HG03378 (cell line): ENCODE data around the gene DOCK6.
"Not testable (repeated sequence)": the region's sequence is repeated elsewhere in the genome, so short reads cannot be mapped to it uniquely, and the experiment has no call there.

Experiments used
- ATAC-seq: cut with Tn5 transposase; IDR thresholded peaks from one replicate; pipeline ENCODE4 v1.9.1; 2021; ENCODE audit warnings: mild to moderate bottlenecking, moderate library complexity; ENCODE audit not compliant: unreplicated experiment

The DOCK6 gene

DNA sequence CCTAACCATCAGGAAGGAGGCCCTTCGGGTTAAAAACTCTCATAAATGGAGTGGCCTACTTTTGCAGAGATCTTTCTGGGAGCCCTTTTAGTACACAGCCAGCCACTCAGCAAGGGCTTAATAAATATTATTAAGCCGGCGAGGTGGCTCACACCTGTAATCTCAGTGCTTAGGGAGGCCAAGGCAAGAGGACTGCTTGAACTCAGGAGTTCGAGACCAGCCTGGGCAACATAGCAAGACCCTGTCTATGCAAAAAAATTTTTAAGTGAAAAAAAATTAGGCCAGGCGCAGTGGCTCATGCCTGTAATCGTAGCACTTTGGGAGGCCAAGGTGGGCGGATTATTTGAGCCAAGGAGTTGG lies 64.2 kb downstream of the DOCK6 start:
- no peak for ATAC-seq

DNA sequence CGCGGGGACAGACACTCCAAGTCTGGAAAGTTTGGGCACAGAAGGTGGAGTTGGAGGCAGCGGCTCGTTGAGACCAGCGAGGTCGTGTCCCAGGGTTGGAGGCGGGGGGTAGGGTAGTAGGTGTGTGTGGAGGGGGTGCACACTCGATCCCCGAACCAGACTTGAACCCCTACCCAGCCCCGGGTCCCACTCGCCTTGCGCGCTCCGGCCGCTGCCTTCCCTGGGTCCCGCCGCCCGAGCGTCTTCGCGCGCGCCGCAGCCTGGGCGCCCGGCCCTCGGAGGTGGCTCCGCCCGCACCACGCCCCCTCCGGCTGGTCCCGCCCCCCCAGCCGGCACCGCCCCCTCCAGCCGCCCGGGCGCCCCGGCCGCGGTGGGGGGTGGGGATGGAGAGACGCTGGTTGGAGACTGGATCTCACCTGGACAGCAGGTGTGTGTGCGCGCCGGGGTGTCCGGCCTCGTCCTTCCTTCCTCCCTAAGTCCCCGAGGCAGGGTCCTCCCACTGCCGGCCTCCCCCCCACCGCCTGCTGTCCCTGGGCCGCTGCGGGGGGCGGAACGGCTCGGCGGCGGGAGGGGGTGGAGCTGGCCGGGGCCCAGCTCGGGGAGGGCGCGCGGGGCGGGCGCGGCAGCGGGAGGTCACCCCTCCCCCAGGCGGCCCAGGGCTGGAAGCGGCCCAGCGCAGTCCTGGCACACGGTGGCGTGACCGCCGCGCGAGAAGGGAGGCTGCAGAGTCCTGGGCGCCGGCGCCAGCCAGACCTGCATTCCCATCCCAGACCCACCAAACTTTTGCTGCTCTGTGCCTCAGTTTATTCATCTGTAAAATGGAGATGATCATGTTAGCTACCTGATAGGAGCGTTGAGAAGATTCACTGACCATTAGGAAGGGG lies 64.8 kb downstream of the DOCK6 start, which contains the start of gene KANK2:
TSS of gene KANK2 (minus strand) at position 255 of the 884 bp plus-strand sequence. CDS start 3,034 bp downstream, outside the sequence.
- peak; percentile 66 for ATAC-seq

DNA sequence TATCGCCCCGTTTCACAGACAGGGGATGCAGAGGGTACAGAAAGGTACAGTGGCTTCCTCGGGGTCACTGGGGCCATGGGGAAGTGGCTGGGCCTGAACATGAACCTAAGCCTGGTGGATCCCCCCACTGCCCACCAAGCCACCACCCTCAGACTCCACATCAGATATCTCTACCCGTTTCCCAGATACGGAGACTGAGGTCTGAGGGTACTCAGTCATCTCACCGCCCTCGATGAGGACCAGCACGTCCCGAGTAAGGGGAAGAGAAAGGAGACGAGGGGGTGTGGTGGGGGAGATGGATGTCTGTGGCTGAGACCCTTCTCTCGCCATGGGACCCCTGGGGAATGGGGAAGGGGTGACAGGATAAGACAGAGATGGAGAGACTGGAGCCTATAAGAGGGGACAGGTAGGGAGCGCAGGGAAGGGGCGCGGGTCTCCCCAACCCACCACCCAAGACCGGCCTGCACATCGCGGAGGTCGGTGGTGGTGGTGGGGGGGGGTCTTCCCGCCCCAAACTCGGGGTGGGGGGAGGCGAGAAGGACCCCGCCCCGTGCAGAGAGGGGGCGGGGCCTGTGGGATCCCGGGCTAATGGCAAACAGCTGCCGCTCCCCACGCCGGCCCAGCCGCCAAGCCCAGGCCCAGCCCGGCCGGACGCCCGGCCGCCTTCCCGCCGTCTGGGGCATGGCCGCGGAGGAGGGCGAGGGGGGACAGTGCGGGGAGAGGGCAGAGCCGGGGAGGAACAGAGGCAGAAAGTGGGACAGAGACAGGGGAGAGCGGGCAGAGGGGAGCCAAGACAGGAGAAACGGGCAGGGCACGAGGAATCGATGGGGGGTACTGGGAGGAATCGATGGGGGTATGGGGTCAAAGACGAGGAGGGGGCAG lies 65.7 kb downstream of the DOCK6 start:
- ATAC-seq = no peak

DNA sequence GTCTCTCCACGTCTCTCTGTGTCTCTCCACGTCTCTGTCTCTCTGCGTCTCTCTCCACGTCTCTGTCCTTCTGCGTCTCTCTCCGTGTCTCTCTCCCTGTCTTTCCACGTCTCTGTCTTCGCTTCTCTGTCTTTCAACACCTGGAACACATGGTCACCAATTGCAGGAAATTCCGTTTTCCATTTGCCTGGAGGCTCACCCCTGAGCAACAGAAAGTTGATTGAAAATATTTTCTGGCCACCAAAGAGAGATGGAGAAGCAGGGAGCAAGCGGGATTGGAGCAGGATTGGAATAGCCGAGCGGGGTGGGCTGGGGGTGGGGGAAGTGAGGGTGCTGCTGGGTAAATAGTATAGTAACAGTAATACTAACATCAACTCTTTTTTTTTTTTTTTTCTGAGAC lies 66.6 kb downstream of the DOCK6 start:
- ATAC-seq = no peak

DNA sequence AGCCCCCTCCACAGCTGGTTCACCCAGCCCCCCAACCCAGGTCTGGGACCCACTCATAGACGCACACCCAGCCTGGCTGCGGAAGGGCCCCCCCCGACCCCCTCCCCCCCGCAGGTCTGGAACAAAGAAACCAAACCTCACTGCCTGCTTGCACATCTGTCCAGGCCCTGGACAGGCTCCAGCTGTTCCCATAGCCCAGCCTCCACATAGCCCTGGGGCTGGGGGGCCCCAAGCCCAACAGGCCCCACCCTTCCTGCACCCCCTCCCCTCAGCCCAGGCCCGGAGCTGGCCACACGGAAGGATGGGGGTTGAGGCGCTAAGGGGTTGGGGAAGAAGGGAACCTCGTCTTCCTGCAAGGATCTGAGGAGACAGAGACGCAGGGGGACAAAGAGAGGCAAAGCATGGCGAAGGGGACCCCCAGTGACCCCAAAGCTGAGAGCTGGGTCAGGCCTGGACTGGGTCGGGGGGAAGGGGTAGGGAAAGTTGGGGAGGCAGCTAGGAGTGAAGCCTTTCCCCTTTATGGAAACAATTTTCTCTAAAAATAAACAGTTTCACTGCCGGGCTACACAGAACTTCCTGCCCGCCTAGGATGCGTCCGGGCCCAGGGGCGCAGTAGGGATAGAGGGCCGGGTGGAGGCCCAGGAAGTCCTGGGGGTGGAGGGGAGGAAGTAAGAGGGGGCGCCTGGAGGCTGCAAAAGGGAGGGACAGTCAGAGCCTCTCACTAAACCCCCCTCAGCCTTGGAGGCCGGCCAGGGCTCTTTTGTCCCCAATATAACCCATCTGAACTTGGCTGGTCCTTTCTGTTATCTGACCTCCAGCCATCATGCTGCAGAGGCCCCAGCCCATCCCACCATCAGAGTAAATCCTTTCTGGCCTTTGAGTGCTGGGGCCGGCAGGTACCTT lies 67.4 kb downstream of the DOCK6 start:
- no peak for ATAC-seq

DNA sequence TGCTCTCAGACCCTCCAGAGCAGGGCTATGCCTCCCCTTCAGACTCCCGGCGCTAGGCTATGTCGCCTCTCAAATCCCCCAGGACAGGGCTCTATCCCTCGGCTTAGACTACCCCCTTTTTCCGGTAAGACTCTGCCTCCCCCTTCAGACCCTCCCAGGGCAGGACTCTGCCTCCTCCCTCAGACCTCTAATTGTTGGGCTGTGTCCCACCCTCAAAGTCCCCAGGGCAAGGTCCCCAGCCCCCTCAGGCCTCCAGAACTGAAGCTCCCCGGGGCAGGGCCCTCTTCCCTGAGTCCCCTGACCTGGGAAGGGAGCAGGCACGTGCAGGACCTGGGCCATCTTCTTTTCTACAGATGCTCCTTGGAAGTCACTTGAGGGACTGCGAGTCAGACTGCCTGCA lies 68.2 kb downstream of the DOCK6 start:
- ATAC-seq = no peak

DNA sequence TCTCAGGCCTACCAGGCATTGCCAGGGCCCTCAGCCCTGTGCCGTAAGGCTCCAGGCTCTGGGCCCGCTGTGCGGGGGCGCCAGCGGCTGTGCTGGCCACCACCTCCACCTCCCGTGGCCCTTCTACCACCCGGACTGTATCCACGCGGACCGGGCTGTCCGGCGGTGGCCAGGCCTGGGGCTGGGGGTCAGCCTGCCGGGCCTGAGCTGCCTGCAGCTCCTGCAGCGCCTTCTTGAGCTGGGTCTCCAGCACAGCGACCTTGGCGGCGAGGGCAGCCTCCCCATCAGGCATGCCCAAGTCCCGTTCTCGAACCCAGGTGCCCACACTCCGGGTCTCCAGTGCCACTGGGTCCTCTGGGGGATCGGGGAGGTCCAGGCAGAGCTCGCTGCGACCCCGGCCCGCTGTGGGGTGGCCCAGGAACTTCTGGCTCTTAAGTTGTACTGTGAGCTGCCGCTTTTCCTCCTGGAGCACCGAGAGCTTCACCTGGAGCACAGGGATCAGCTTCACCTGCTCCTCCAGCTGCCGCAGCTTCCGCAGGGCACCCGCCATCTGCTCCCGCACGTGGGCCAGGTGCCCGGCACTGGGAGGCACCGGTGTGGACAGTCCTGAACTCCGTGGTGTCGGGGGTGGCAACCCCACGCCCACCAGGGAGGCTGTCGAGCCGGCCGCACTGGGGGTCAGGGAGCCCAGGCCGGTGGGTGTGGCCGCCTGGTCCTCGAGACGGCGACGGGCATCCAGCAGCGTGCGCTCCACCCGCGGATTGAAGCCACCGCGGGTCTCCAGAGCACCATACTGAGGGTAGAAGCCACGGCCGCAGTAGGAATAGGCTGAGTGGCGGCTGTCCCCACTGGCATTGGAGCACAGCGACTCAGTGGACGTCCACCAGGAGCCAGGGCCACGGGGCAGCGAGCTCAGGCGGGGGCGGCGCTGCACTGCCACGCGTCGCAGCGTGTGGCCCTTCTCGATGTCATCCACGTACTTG lies 69.1 kb downstream of the DOCK6 start:
- ATAC-seq = no peak

DNA sequence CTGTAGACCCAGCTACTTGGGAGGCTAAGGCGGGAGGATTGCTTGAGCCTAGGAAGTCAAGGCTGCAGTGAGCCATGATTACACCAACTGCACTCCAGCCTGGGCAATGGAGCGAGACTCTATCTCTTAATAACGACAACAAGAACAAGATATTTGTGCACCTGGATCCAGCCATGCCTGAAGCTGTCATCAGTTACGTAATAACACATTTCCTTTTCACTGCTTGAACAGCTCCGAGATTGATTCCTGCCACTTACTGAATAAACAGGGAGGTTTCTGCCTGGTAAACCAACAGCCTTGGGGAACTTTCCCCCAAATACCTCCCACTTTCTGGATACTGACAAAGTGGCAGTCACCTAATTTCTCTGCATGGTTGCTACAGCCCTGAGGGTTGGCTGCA lies 70.4 kb downstream of the DOCK6 start:
- ATAC-seq = no peak

DNA sequence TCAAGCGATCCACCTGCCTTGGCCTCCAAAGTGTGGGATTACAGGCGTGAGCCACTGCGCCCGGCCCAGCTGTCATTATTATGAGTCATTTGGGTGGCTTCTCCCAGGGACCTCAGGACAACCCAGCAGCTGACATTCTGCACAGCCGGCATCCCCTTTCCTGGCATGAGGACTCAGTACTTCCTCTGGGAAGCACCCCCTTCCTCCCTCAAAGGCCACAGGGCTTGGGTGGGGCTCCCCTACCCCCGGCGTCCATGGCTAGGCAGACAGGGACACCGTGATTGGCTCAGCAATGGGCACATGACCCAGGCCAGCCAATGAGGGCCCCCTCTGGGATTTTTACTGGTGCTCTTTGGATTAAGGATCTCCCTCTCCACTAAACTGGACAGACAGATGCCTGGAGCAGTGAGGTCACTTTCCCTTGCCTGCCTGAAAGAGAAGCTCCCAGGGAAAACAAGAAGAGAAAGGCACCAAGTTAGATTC lies 71.0 kb downstream of the DOCK6 start:
- no peak for ATAC-seq

DNA sequence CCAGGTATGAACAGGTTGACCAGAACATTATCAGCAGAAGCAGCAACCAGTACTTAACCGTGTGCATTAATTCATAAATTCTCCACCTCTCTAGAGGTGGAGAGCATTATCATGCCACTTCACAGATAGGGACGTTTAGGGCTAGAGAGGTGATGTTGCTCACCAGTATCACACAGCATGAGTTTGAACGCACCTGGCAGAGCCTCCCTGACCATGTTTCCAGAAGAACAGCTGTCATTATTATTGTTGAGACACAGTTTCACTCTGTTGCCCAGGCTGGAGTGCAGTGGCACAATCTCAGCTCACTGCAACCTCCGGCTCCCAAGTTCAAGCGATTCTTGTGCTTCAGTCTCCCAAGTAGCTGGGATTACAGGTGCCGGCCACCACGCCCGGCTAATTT lies 71.8 kb downstream of the DOCK6 start:
- no peak for ATAC-seq

DNA sequence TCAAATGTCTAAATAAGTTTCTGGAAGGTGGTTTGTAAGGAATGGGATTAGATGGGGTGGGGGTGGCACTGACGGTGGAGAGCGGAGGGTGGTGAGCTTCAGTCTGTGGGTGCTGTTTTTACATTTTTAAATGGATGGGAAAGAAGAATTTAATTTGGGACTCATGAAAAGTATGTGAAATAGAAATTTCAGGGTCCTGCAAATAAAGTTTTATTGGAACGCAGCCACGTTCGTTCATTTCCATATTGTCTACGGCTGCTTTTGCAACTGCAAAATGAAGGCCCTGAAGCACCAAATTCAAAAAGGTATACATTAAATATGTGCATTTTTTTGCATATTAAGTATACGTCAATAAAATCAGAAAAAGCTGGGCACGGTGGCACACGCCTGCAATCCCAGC lies 74.9 kb downstream of the DOCK6 start:
- no peak for ATAC-seq

DNA sequence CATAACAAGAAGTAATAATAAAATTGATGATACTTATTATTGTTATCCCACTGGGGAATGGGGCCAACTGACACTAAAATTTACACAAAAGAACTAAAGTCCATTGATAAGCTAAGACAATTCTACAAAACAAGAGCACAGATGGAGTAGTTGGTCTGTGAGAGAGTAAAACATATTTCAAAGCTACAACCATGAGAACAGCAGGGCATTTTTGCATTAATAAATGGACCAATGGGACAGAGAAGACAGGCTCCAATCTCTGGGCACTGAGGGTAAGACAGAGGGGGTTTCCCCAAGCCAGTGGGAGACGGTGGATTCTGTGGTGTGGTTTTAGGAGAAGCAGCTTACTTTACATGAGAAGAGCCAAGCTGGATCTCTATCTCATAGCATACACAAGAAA lies 79.3 kb downstream of the DOCK6 start:
- ATAC-seq = no peak

DNA sequence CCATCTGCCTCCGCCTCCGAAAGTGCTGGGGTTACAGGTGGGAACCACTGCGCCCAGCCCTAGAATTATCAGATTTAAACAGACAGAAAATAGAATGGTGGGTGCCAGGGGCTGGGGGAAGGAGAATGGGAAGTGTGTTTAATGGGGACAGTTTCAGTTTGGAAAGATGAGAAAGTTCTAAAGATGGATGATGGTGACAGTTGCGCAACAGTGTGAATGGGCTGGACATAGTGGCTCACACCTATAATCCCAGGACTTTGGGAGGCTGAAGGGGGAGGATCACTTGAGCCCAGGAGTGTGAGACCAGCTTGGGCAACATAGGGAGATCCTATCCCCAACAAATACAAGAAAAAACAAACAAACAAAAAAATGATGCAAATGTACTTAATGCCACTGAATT lies 80.8 kb downstream of the DOCK6 start:
- no peak for ATAC-seq

DNA sequence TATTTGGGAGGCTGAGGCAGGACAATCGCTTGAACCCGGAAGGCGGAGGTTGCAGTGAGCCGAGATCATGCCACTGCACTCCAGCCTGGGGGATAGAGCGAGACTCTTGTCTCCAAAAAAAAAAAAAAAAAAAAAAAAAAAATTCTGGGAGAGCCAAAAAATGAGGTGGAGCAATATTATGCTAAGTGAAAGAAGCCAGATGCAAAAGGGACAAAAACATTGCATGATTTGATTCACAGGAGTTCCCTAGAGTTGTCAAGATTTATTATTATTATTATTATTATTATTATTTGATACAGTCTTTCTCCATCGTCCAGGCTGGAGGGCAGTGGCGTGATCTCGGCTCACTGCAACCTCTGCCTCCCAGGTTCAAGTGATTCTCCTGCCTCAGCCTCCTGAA lies 81.3 kb downstream of the DOCK6 start:
- ATAC-seq = not testable (repeated sequence)

DNA sequence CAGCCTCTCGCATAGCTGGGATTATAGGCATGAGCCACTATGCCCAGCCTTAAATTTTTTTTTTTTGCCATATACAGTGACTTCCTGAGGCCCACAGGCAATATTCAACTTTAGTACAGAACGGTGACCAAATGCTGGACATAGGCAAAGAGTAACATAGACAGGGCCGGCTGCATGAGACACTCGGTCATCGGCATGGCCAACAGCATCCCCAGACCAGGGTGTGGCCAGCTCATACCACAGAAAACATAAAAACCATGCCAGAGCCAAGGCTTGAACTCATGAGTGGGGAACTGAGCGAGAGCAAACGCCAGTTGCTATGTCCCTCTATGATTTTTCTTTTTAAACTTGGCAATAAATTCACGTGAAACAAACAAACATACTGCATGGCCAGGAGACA lies 82.0 kb downstream of the DOCK6 start:
- no peak for ATAC-seq

DNA sequence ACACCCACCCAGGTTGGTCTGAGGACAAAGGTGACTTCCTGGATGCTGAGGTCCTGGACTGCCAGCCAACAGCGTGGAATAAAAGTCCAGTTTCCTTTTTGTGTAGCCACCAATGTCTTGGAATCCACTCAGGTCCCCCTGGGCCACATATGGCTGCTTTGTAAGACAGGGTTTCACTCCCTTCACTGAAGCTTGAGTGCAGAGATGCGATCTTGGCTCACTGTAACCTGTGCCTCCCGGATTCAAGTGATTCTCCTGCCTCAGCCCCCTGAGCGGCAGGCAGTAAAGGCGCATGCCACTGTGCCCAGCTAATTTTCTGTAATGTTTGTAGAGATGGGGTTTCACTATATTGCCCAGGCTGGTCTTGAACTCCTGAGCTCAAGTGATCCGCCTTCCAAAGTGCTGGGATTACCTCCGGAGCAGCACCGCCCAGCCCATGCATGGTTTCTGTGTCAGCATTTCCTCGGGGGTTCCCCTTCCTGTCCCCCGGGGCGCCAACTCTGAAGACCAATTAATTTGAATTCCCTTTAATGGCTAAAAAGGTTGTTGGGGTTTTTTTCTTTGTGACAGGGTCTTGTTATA lies 82.5 kb downstream of the DOCK6 start:
- ATAC-seq = no peak

DNA sequence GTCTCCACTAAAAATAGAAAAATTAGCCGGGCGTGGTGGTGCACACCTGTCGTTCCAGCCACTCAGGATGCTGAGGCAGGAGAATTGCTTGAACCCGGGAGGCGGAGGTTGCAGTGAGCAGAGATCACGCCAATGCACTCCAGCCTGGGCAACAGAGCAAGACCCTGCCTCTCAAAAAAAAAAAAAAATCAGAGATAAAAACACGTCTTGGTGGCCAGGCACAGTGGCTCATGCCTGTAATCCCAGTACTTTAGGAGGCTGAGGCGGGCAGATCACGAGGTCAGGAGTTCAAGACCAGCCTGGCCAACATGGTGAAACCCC lies 83.2 kb downstream of the DOCK6 start:
- ATAC-seq = not testable (repeated sequence)

DNA sequence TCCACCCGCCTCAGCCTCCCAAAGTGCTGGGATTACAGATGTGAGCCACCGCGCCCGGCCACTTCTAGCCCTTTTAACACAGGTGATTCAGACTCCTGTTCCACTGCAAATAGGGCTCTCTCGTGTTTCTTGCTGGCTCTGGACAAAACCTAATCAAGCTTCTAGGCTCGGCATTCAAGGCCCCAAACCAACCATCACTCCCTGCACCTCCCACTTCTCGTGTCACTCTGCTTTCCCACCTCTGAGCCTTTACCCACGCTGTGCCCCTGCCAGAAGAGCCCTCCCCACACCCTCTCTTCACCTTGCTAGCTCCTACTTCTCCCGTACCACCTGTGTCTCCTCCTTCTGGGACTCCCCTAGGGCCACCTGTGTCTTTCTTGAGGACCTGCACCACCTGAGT lies 84.7 kb downstream of the DOCK6 start:
- ATAC-seq = no peak

DNA sequence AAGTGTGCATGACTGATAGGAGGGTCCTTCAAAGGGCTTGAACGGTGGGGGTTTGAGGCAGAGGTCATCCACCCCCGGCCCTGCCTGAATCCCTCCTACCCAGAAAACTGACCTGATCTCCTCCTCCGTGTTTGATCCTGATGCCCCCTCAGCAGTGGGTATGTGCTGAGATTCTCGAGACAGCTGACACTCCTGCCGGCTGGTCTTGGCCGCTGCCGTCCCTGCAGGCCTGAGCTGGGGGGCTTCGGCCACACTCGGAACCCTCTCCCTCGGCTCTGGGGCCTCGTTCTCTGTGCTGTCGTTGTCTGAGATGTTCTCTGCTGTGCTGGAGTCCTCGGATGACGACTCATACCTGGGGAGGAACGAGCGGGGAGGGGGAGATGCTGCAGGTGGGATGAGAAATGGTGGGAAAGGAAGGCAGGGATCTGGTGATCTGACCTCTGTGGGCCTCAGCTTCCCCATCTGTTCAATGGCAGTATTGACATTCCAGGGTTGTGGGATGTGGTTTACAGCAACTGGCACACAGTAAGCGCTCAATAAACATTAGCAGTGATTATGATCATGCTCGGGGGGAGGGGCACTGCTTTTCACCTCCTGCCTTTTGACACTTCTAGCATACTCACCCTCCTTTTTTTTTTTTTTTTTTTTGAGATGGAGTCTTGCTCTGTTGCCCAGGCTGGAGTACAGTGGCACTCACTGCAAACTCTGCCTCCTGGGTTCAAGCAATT lies 85.7 kb downstream of the DOCK6 start:
- ATAC-seq = no peak
